Kasumi-1 (cell line): Measurements from ENCODE around the gene BRAT1.
"Not testable (repeated sequence)": the region's sequence is repeated elsewhere in the genome, so short reads cannot be mapped to it uniquely, and the experiment has no call there.

Source experiments
- DNase-seq, 2 experiments: peaks; one replicate each; lab custom pipeline; 2025; lab: John Stamatoyannopoulos, UW

The BRAT1 gene

GRCh38 chr7:2535872-2536627, 19.3 kb downstream of the BRAT1 start:
- not testable (repeated sequence) for DNase-seq

GRCh38 chr7:2534214-2534613, 21.1 kb downstream of the BRAT1 start:
- not testable (repeated sequence) for DNase-seq

GRCh38 chr7:2533566-2533965, 21.8 kb downstream of the BRAT1 start:
- DNase-seq: not testable (repeated sequence)

- DNase-seq: not testable (repeated sequence)
Measured at GRCh38 chr7:2532816-2533215, 22.5 kb downstream of the BRAT1 start.

- not testable (repeated sequence) for DNase-seq
Measured at GRCh38 chr7:2532199-2532772, 23.0 kb downstream of the BRAT1 start.

- DNase-seq: not testable (repeated sequence)
Measured at GRCh38 chr7:2531796-2532110, 23.6 kb downstream of the BRAT1 start.

- not testable (repeated sequence) for DNase-seq
Measured at GRCh38 chr7:2530994-2531795, 24.1 kb downstream of the BRAT1 start.

- DNase-seq: peak; percentile 57 to 63
Measured at GRCh38 chr7:2530071-2530987, 25.0 kb downstream of the BRAT1 start.

GRCh38 chr7:2529161-2530070, 25.9 kb downstream of the BRAT1 start:
- peak; percentile 67 to 78 for DNase-seq

- no peak for DNase-seq
Measured at GRCh38 chr7:2528481-2529095, 26.7 kb downstream of the BRAT1 start.

GRCh38 chr7:2527505-2528467, 27.5 kb downstream of the BRAT1 start:
- DNase-seq: no peak

GRCh38 chr7:2526659-2527504, 28.4 kb downstream of the BRAT1 start:
- DNase-seq: no peak

- no peak for DNase-seq
Measured at GRCh38 chr7:2525658-2526630, 29.4 kb downstream of the BRAT1 start.

- DNase-seq: no peak
Measured at GRCh38 chr7:2524808-2525657, 30.3 kb downstream of the BRAT1 start.

- DNase-seq: no peak
Measured at GRCh38 chr7:2523941-2524807, 31.1 kb downstream of the BRAT1 start.
